GM04503 (cell line): ENCODE results near the gene HOGA1.
A peak's percentile ranks its signal among the peaks of the same experiment; 100 is the strongest.
"Not testable (repeated sequence)": the region's sequence is repeated elsewhere in the genome, so short reads cannot be mapped to it uniquely, and the experiment has no call there.

Experiments used
- DNase-seq: peaks from one replicate; pipeline ENCODE4 v3.0.0-alpha.2; 2012; ENCODE audit warnings: low read depth

Gene HOGA1

GRCh38 chr10:97611473-97611872 lies 27.3 kb downstream of the HOGA1 start:
- no peak for DNase-seq

GRCh38 chr10:97612386-97612785 lies 28.2 kb downstream of the HOGA1 start:
- DNase-seq, result no peak

GRCh38 chr10:97618285-97618684 lies 34.1 kb downstream of the HOGA1 start:
- DNase-seq, result no peak

GRCh38 chr10:97618733-97619132 lies 34.5 kb downstream of the HOGA1 start:
- no peak for DNase-seq

GRCh38 chr10:97623277-97623676 lies 39.1 kb downstream of the HOGA1 start:
- DNase-seq, result no peak

- DNase-seq, result no peak
Measured at GRCh38 chr10:97627731-97628130, 43.5 kb downstream of the HOGA1 start.

- DNase-seq, result no peak
Measured at GRCh38 chr10:97628228-97628627, 44.0 kb downstream of the HOGA1 start.

GRCh38 chr10:97629289-97629688 lies 45.1 kb downstream of the HOGA1 start:
- DNase-seq, result no peak

GRCh38 chr10:97631098-97631497 lies 46.9 kb downstream of the HOGA1 start:
- DNase-seq, result no peak

GRCh38 chr10:97632949-97633884 lies 49.0 kb downstream of the HOGA1 start, which contains the start of gene MORN4:
MORN4 (minus strand) TSS chr10:97633500; CDS start chr10:97619653, 13,847 bp downstream.
- peak; percentile 66 for DNase-seq

GRCh38 chr10:97633921-97634320 lies 49.7 kb downstream of the HOGA1 start:
- DNase-seq, result no peak

- no peak for DNase-seq
Measured at GRCh38 chr10:97635577-97635976, 51.4 kb downstream of the HOGA1 start.

GRCh38 chr10:97639090-97639489 lies 54.9 kb downstream of the HOGA1 start:
- not testable (repeated sequence) for DNase-seq

GRCh38 chr10:97640174-97640867 lies 56.1 kb downstream of the HOGA1 start, which contains the start of gene PI4K2A:
PI4K2A (plus strand) TSS chr10:97640671; CDS start chr10:97640743, 72 bp downstream.
- DNase-seq, result peak; percentile 93

GRCh38 chr10:97640868-97641811 lies 57.0 kb downstream of the HOGA1 start:
- no peak for DNase-seq

- not testable (repeated sequence) for DNase-seq
Measured at GRCh38 chr10:97642471-97643159, 58.4 kb downstream of the HOGA1 start.

- DNase-seq, result no peak
Measured at GRCh38 chr10:97643441-97643985, 59.3 kb downstream of the HOGA1 start.

- no peak for DNase-seq
Measured at GRCh38 chr10:97644936-97645335, 60.7 kb downstream of the HOGA1 start.

GRCh38 chr10:97647556-97647955 lies 63.4 kb downstream of the HOGA1 start:
- DNase-seq, result no peak

GRCh38 chr10:97648562-97649404 lies 64.6 kb downstream of the HOGA1 start:
- DNase-seq, result peak; percentile 94
